OCI-LY1 (cell line): ENCODE data around the gene MRPL36.

Source experiments
- EZH2 ChIP-seq: fragments of 200-600 bp; sonication (generic), shearing (Covaris generic); IDR thresholded peaks from 2 replicates; pipeline ENCODE4 v1.8.0; 2017; ENCODE audit warnings: borderline replicate concordance, mixed run types, mild to moderate bottlenecking, antibody characterized with exemption, low read length, moderate library complexity, mixed read lengths
- TF ChIP-seq, protein P1 (sequence below): fragments of 200-600 bp; sonication (generic), shearing (Covaris generic); IDR thresholded peaks from 2 replicates; pipeline ENCODE4 v1.5.1; 2017; ENCODE audit warnings: mild to moderate bottlenecking, antibody characterized with exemption, low read length, moderate library complexity, mixed read lengths

DNA sequence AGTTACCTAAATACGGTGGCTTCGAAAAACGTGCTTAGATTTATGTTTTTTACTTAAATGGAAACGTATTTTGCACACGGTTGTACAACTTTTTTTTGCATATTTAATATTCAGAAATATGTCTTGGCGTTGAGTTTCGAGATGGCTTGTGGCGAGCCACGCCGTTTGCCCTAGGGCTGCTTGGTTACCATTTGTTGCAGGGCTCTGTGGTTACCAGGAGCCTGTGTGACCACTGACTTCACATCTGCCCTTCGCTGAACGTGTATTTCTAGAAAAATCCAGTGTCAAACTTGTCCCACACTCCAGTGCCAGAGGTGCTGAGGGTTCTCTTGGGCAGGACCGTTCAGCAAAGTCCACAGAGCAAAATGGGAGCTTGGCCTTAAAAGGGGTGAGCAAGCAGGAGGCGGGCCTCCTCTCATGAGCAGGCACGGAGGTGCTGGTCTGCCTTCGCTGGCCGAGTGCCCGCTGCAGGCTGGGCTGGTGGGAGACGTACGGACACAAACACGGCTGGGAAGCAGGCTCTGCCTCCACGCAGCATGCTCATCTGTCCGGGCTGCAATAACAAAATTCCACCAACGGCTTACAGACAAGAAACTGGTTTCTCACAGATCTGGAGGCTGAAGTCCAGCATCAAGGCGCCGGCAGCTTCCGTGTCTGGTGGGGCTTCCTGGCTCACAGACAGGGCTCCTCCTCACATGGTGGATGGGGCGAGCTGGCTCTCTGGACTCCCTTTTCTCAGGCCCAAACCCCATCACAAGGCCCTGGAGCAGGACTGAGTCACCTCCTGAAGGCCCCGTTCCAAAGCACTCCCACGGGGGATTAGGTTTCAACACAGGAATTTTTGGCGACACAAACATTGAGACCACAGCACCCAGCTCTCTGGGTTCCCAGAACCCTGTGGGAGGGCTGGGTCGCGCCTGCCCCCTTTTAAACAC, 5.4 kb downstream of the MRPL36 start:
- TF ChIP-seq, protein P1, sequence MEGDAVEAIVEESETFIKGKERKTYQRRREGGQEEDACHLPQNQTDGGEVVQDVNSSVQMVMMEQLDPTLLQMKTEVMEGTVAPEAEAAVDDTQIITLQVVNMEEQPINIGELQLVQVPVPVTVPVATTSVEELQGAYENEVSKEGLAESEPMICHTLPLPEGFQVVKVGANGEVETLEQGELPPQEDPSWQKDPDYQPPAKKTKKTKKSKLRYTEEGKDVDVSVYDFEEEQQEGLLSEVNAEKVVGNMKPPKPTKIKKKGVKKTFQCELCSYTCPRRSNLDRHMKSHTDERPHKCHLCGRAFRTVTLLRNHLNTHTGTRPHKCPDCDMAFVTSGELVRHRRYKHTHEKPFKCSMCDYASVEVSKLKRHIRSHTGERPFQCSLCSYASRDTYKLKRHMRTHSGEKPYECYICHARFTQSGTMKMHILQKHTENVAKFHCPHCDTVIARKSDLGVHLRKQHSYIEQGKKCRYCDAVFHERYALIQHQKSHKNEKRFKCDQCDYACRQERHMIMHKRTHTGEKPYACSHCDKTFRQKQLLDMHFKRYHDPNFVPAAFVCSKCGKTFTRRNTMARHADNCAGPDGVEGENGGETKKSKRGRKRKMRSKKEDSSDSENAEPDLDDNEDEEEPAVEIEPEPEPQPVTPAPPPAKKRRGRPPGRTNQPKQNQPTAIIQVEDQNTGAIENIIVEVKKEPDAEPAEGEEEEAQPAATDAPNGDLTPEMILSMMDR: no peak
- no peak for TF ChIP-seq EZH2
